Osteocyte (in vitro differentiated cells): ENCODE data around the gene SLX4IP. TPM values are rescaled to one million over a fixed set of nuclear protein-coding genes. Genes with fewer than 3 reads are reported as not detected.
A peak's percentile ranks its signal among the peaks of the same experiment; 100 is the strongest.
"Not testable (repeated sequence)": the region's sequence is repeated elsewhere in the genome, so short reads cannot be mapped to it uniquely, and the experiment has no call there.

Source experiments
- DNase-seq: peaks from one replicate; pipeline ENCODE4 v3.0.0; 2021; ENCODE audit warnings: mixed read lengths; ENCODE audit not compliant: unreplicated experiment; ENCODE audit errors: extremely low spot score
- H3K27ac Mint-ChIP-seq: one replicate; pipeline ENCODE4 v1.8.0; 2021; ENCODE audit warnings: mild to moderate bottlenecking, mixed read lengths; ENCODE audit not compliant: unreplicated experiment
- H3K27me3 Mint-ChIP-seq: one replicate; pipeline ENCODE4 v1.8.0; 2021; ENCODE audit warnings: mixed read lengths; ENCODE audit not compliant: unreplicated experiment
- H3K36me3 Mint-ChIP-seq: one replicate; pipeline ENCODE4 v1.8.0; 2021; ENCODE audit warnings: mixed read lengths; ENCODE audit not compliant: unreplicated experiment
- H3K4me1 Mint-ChIP-seq: one replicate; pipeline ENCODE4 v1.8.0; 2021; ENCODE audit warnings: mixed read lengths; ENCODE audit not compliant: unreplicated experiment
- H3K4me3 Mint-ChIP-seq: one replicate; pipeline ENCODE4 v1.8.0; 2021; ENCODE audit warnings: mild to moderate bottlenecking, moderate library complexity, mixed read lengths; ENCODE audit not compliant: unreplicated experiment
- H3K9me3 Mint-ChIP-seq: one replicate; pipeline ENCODE4 v1.8.0; 2021; ENCODE audit warnings: mixed read lengths; ENCODE audit not compliant: unreplicated experiment
- CTCF ChIP-seq: fragments of 200-600 bp; sonication (generic); IDR thresholded peaks from 2 replicates; pipeline ENCODE4 v1.5.0; 2021; ENCODE audit warnings: antibody characterized with exemption, mild to moderate bottlenecking, moderate library complexity
- total RNA-seq: library from RNA; stranded (reverse); gene quantifications from 2 replicates; pipeline ENCODE4 v1.2.1, GENCODE V29; 2021

SLX4IP gene
- total RNA-seq, 1 donor from 2014 or later = 5.4 TPM

GRCh38 chr20:10611357-10611756 lies 176.3 kb downstream of the SLX4IP start:
- TF ChIP-seq CTCF = peak; percentile 45
- peak overlapping the region; percentile 21 for H3K27ac Mint-ChIP-seq
- no peak for DNase-seq
- peaks cover 40% of the 10 kb centered on the region for H3K4me1 Mint-ChIP-seq
- peaks cover 6% of the 10 kb centered on the region for H3K36me3 Mint-ChIP-seq
- peaks cover 8% of the 10 kb centered on the region for H3K9me3 Mint-ChIP-seq
- H3K27me3 Mint-ChIP-seq = no peaks in the 10 kb centered on the region
- H3K4me3 Mint-ChIP-seq = no peak overlapping the region

GRCh38 chr20:10613426-10613825 lies 178.3 kb downstream of the SLX4IP start:
- not testable (repeated sequence) for H3K27ac Mint-ChIP-seq, H3K27me3 Mint-ChIP-seq, H3K9me3 Mint-ChIP-seq, DNase-seq, H3K4me3 Mint-ChIP-seq, H3K36me3 Mint-ChIP-seq
- H3K4me1 Mint-ChIP-seq = peaks cover 31% of the 10 kb centered on the region

GRCh38 chr20:10613911-10614310 lies 178.8 kb downstream of the SLX4IP start:
- H3K4me1 Mint-ChIP-seq = peaks cover 31% of the 10 kb centered on the region
- no peak for DNase-seq
- no peak for TF ChIP-seq CTCF
- H3K36me3 Mint-ChIP-seq = peaks cover 6% of the 10 kb centered on the region
- no peak overlapping the region for H3K4me3 Mint-ChIP-seq
- no peaks in the 10 kb centered on the region for H3K27me3 Mint-ChIP-seq
- H3K9me3 Mint-ChIP-seq = peaks cover 8% of the 10 kb centered on the region
- no peak overlapping the region for H3K27ac Mint-ChIP-seq

- no peaks in the 10 kb centered on the region for H3K27me3 Mint-ChIP-seq
- no peak for DNase-seq
- no peak overlapping the region for H3K4me3 Mint-ChIP-seq
- peaks cover 34% of the 10 kb centered on the region for H3K4me1 Mint-ChIP-seq
- peaks cover 6% of the 10 kb centered on the region for H3K36me3 Mint-ChIP-seq
- no peak overlapping the region for H3K27ac Mint-ChIP-seq
- no peak for TF ChIP-seq CTCF
- H3K9me3 Mint-ChIP-seq = peaks cover 8% of the 10 kb centered on the region
Measured at GRCh38 chr20:10616212-10616611, 181.1 kb downstream of the SLX4IP start.

- not testable (repeated sequence) for H3K27ac Mint-ChIP-seq, H3K27me3 Mint-ChIP-seq, H3K4me3 Mint-ChIP-seq, H3K36me3 Mint-ChIP-seq, H3K9me3 Mint-ChIP-seq, DNase-seq
- H3K4me1 Mint-ChIP-seq = peaks cover 46% of the 10 kb centered on the region
Measured at GRCh38 chr20:10617549-10618133, 182.5 kb downstream of the SLX4IP start.

- TF ChIP-seq CTCF = no peak
- Mint-ChIP-seq H3K36me3 (peaks cover 4% of the 10 kb centered on the region), H3K27ac (peak overlapping the region; percentile 96), H3K4me3 (no peak overlapping the region), H3K27me3 (no peaks in the 10 kb centered on the region), H3K4me1 (peaks cover 57% of the 10 kb centered on the region), H3K9me3 (peaks cover 3% of the 10 kb centered on the region)
- DNase-seq = no peak
Measured at GRCh38 chr20:10618611-10619245, 183.6 kb downstream of the SLX4IP start.
